Sigmoid colon (tissue), 7 donors: ENCODE measurements around the gene ACTC1. TPM values are rescaled to one million over a fixed set of nuclear protein-coding genes. Genes with fewer than 3 reads are reported as not detected.
"Not testable (repeated sequence)": the region's sequence is repeated elsewhere in the genome, so short reads cannot be mapped to it uniquely, and the experiment has no call there.

Experiments
- DNase-seq: peaks from one replicate; pipeline ENCODE4 v3.0.0-alpha.2; 2019
- H3K27ac ChIP-seq, 4 donors: fragments of 200-600 bp; sonication (generic); one replicate each; pipeline ENCODE4 v1.5.1; 2016 to 2019; ENCODE audit warnings: mild to moderate bottlenecking in 1 of 4
- H3K27me3 ChIP-seq, 3 donors: fragments of 200-600 bp; sonication (generic); one replicate each; pipeline ENCODE4 v1.5.1; 2019; ENCODE audit warnings: mild to moderate bottlenecking in 1 of 3
- H3K36me3 ChIP-seq, 4 donors: fragments of 200-600 bp; sonication (generic); one replicate each; pipeline ENCODE4 v1.5.1; 2016 to 2019
- H3K4me1 ChIP-seq, 4 donors: fragments of 200-600 bp; sonication (generic); one replicate each; pipeline ENCODE4 v1.5.1; 2017 to 2019
- H3K4me3 ChIP-seq, 4 donors: fragments of 200-600 bp; sonication (generic); one replicate each; pipeline ENCODE4 v1.5.1; 2017 to 2019; ENCODE audit warnings: mild to moderate bottlenecking in 2 of 4, moderate library complexity in 1 of 4
- H3K9me3 ChIP-seq, 4 donors: fragments of 200-600 bp in 3 of 4; sonication (generic) in 3 of 4; one replicate each; pipeline versions ENCODE4 v1.5.1 to v1.6.1; 2013 to 2019
- EP300 ChIP-seq, 4 donors: sonication (generic); formaldehyde crosslinking; IDR thresholded peaks; one replicate each; pipeline ENCODE4 v1.6.1; 2017; ENCODE audit warnings: antibody characterized with exemption in 4 of 4
- POLR2A ChIP-seq, 2 donors: fragments of 450-650 bp; IDR thresholded peaks; one replicate each; pipeline ENCODE4 v1.6.1; 2016; ENCODE audit warnings: antibody characterized with exemption in 2 of 2, mild to moderate bottlenecking in 2 of 2, moderate library complexity in 2 of 2
- POLR2AphosphoS5 ChIP-seq, 4 donors: sonication (generic); formaldehyde crosslinking; IDR thresholded peaks; one replicate each; pipeline ENCODE4 v1.6.1; 2017; ENCODE audit warnings: antibody characterized with exemption in 4 of 4
- WGBS, 2 donors: extraction: QIAGEN DNeasy Blood & Tissue Kit; methylation state at CpG; one replicate each; pipeline ENCODE4 v1.1.7; 2013; 5-methylcytosine and 5-hydroxymethylcytosine counted together
- intact Hi-C: fragments of 100-400 bp; cut with DNase I; formaldehyde crosslinking; loops from one replicate; pipeline ENCODE4 v1.15.1; 2023
- polyA plus RNA-seq, 3 donors: library from polyadenylated mRNA; stranded (reverse); fragments of 200-250 nt; gene quantifications; one replicate each; pipeline ENCODE4 v1.2.3, GENCODE V29; 2013
- total RNA-seq, 4 donors: library from RNA; depleted of rRNA; stranded (reverse); fragments of >200 nt; gene quantifications; one replicate each; pipeline ENCODE4 v1.1.0, GENCODE V29; 2016
- TF ChIP-seq, protein P1 (sequence below), 4 experiments: fragments of 450-650 bp in 3 of 4; fragments of 200-600 bp in 1 of 4; IDR thresholded peaks; one replicate each; pipeline ENCODE4 v1.5.1; 2016 to 2019; ENCODE audit warnings: antibody characterized with exemption in 4 of 4, mild to moderate bottlenecking in 3 of 4, moderate library complexity in 2 of 4
- donor health status: healthy with polysubstance abuse.
- donor health status: Bipolar disorder and iron deficiency.
- donor health status: healthy.

Gene ACTC1
- total and polyA plus RNA-seq, 7 donors = 0.36 to 11.1 (median 1.4) TPM

DNA sequence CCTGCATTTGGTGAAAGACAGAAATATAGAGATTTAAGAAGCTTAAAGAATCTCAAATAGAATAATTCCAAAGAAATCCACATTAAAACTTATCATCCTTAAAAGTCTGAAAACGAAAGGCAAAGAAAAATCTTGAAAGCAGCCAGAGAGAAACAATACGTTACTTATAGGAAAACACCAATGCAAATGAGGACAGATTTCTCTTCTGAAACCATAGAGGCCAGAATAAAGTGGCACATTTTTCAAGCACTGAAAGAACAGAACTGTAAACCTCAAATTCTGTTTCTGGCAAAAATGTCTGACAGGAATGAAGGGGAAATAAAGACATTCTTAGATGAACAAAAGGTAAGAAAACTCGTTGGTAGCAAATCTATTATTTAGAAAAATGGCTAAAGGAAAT is 13.8 kb upstream of the ACTC1 start:
- Histone ChIP-seq H3K27me3 (no peaks in the 10 kb centered on the region), H3K4me3 (no peak overlapping the region), H3K36me3 (no peaks in the 10 kb centered on the region), H3K27ac (no peak overlapping the region), H3K9me3 (no peaks in the 10 kb centered on the region), H3K4me1 (peaks cover 0 to 9% (median 0%) of the 10 kb centered on the region in 4 donors)
- no peak for TF ChIP-seq POLR2AphosphoS5 (IDR thresholded peaks at IDR 0.05)
- TF ChIP-seq, protein P1, sequence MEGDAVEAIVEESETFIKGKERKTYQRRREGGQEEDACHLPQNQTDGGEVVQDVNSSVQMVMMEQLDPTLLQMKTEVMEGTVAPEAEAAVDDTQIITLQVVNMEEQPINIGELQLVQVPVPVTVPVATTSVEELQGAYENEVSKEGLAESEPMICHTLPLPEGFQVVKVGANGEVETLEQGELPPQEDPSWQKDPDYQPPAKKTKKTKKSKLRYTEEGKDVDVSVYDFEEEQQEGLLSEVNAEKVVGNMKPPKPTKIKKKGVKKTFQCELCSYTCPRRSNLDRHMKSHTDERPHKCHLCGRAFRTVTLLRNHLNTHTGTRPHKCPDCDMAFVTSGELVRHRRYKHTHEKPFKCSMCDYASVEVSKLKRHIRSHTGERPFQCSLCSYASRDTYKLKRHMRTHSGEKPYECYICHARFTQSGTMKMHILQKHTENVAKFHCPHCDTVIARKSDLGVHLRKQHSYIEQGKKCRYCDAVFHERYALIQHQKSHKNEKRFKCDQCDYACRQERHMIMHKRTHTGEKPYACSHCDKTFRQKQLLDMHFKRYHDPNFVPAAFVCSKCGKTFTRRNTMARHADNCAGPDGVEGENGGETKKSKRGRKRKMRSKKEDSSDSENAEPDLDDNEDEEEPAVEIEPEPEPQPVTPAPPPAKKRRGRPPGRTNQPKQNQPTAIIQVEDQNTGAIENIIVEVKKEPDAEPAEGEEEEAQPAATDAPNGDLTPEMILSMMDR (IDR thresholded peaks at IDR 0.05) = no peak
- no peak for TF ChIP-seq EP300 (IDR thresholded peaks at IDR 0.05)
- TF ChIP-seq POLR2A (IDR thresholded peaks at IDR 0.05) = no peak
- intact Hi-C loops = no loop called here
- no peak for DNase-seq
- 59 to 78% methylated on average over 3 of the region's 3 CpGs for WGBS, 2 donors

DNA sequence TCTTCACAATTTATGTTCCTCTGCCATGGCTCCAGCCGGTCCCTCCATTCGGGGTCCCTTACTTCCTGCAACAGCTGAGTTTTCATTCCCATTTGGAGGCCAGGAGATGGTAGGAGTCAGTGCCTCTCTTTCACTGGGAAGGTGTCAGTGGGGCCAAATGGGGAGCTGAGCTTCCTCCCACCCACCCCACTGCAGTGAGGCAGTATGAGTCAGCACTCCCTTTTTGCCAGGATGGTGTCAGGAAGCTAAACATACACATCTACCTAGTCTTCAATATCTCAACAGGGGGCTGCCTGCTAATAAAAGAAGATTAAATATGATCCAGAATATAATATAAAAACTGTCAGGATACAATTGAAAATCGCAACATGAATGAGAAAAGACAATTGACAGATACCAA is 12.7 kb upstream of the ACTC1 start:
- 91 to 94% methylated on average over 3 of the region's 3 CpGs for WGBS, 2 donors

DNA sequence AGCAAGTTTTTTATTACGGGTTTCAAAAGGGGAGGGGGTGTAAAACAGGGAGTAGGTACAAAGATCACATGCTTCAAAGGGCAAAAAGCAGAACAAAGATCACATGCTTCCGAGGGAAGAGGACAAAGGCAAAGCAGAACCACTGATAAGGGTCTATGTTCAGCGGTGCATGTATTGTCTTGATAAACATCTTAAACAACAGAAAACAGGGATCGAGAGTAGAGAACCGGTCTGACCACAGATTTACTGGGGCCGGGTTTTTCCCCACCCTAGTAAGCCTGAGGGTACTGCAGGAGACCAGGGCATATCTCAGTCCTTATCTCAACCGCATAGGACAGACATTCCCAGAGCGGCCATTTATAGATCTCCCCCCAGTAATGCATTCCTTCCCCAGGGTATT is 11.9 kb upstream of the ACTC1 start:
- H3K36me3 ChIP-seq, H3K4me1 ChIP-seq, H3K9me3 ChIP-seq, H3K27ac ChIP-seq, DNase-seq, H3K27me3 ChIP-seq, H3K4me3 ChIP-seq, intact Hi-C loops: not testable (repeated sequence)
- 65 to 80% methylated on average over 8 of the region's 8 CpGs for WGBS, 2 donors

More for the DNA sequence above, 12.7 kb upstream of the ACTC1 start:
- Histone ChIP-seq H3K4me1 (peaks cover 0 to 9% (median 0%) of the 10 kb centered on the region in 4 donors), H3K36me3 (no peaks in the 10 kb centered on the region), H3K27ac (no peak overlapping the region), H3K4me3 (no peak overlapping the region), H3K27me3 (no peaks in the 10 kb centered on the region), H3K9me3 (no peaks in the 10 kb centered on the region)
- intact Hi-C loops = no loop called here
- DNase-seq = no peak
- TF ChIP-seq EP300 (IDR thresholded peaks at IDR 0.05) = no peak
- TF ChIP-seq, protein P1 (IDR thresholded peaks at IDR 0.05) = no peak
- TF ChIP-seq POLR2A (IDR thresholded peaks at IDR 0.05) = no peak
- TF ChIP-seq POLR2AphosphoS5 (IDR thresholded peaks at IDR 0.05) = no peak

DNA sequence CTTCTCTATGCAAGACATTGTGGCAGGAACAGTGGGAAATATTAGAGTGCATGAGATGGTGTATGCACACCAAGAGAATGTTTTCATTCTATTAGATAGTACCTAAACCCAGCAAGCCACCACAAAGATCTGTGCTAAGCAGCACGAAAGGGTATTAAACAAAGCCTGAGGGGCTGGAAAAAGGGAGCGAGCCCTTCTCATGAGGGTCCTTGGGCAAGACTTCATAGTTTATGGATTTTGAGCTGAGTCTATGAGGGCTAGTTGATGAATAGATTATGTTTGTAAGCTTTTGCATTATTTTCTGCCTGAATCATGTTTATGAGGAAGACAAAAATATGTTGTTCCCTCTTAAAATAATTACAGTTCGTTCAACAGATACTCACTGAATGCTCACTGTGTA is 9.4 kb upstream of the ACTC1 start:
- no peak for DNase-seq
- TF ChIP-seq POLR2AphosphoS5 (IDR thresholded peaks at IDR 0.05) = no peak
- no peak for TF ChIP-seq POLR2A (IDR thresholded peaks at IDR 0.05)
- TF ChIP-seq, protein P1 (IDR thresholded peaks at IDR 0.05) = no peak
- no peak for TF ChIP-seq EP300 (IDR thresholded peaks at IDR 0.05)
- WGBS, 2 donors = 68% methylated on average over 3 of the region's 3 CpGs
- Histone ChIP-seq H3K4me1 (no peaks in the 10 kb centered on the region), H3K27me3 (no peaks in the 10 kb centered on the region), H3K27ac (no peak overlapping the region), H3K9me3 (no peaks in the 10 kb centered on the region), H3K36me3 (no peaks in the 10 kb centered on the region), H3K4me3 (no peak overlapping the region)
- intact Hi-C loops = no loop called here

DNA sequence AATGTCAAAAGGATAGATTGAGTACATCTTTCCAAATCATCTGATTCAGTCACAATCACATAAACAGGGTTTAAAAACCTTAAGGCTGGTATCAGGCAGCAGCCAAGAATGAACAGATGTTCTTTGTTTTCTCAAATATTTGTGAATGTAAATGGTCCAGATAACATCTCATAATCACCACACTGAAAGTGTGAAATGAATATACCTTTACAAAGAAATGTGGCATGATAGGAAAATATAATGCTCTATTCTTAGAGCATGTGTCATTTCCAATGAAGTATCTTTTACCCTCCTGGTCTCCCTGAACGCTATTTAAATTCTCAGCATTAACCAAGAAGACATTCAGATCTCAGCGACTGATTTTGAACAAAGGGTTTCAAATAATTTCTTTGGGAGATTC is 8.8 kb upstream of the ACTC1 start:
- TF ChIP-seq POLR2A (IDR thresholded peaks at IDR 0.05) = no peak
- TF ChIP-seq EP300 (IDR thresholded peaks at IDR 0.05) = no peak
- no peak for TF ChIP-seq POLR2AphosphoS5 (IDR thresholded peaks at IDR 0.05)
- TF ChIP-seq, protein P1 (IDR thresholded peaks at IDR 0.05) = no peak
- 70 to 80% methylated on average over 2 of the region's 2 CpGs for WGBS, 2 donors
- H3K9me3 ChIP-seq = no peaks in the 10 kb centered on the region
- H3K4me3 ChIP-seq = no peak overlapping the region
- no peaks in the 10 kb centered on the region for H3K27me3 ChIP-seq
- intact Hi-C loops = no loop called here
- no peak for DNase-seq
- no peak overlapping the region for H3K27ac ChIP-seq
- no peaks in the 10 kb centered on the region for H3K36me3 ChIP-seq
- H3K4me1 ChIP-seq = peaks cover 0 to 3% (median 0%) of the 10 kb centered on the region in 4 donors
